Testis (tissue), 3 donors: Measurements from ENCODE around the gene GRK4. TPM values are rescaled to one million over a fixed set of nuclear protein-coding genes. Genes with fewer than 3 reads are reported as not detected.

Source experiments
- DNase-seq: peaks from one replicate; pipeline ENCODE4 v3.0.0-alpha.2; 2019
- H3K27ac ChIP-seq, 2 donors: fragments of 200-600 bp; sonication (generic); one replicate each; pipeline ENCODE4 v1.5.1; 2019
- H3K27me3 ChIP-seq: fragments of 200-600 bp; sonication (generic); one replicate; pipeline ENCODE4 v1.5.1; 2019
- H3K36me3 ChIP-seq: fragments of 200-600 bp; sonication (generic); one replicate; pipeline ENCODE4 v1.5.1; 2017; ENCODE audit warnings: low read depth; ENCODE audit errors: missing control alignments
- H3K4me1 ChIP-seq: fragments of 200-600 bp; sonication (generic); one replicate; pipeline ENCODE4 v1.5.1; 2019
- H3K4me3 ChIP-seq, 2 donors: fragments of 200-600 bp; sonication (generic); one replicate each; pipeline ENCODE4 v1.5.1; 2017 to 2019
- H3K9me3 ChIP-seq: fragments of 200-600 bp; sonication (generic); one replicate; pipeline ENCODE4 v1.5.1; 2017
- POLR2A ChIP-seq: fragments of 450-650 bp; IDR thresholded peaks from one replicate; pipeline ENCODE4 v1.6.1; 2017; ENCODE audit warnings: antibody characterized with exemption, mild to moderate bottlenecking, moderate library complexity
- WGBS, 2 donors: methylation state at CpG; one replicate each; pipeline ENCODE4 v1.1.5; 2018; 5-methylcytosine and 5-hydroxymethylcytosine counted together
- intact Hi-C: fragments of 100-400 bp; cut with DNase I; formaldehyde crosslinking; loops from one replicate; pipeline ENCODE4 v1.15.1; 2023; ENCODE audit warnings: low total_unique reads
- polyA plus RNA-seq: library from polyadenylated mRNA; stranded (reverse); fragments of 350-450 nt; fragmentation: Illumina TruSeq; extraction: RNeasy Lipid Tissue Mini Kit (QIAGEN cat#74804); gene quantifications from one replicate; pipeline ENCODE4 v1.2.3, GENCODE V29; 2014; ENCODE audit warnings: low read depth, low replicate concordance; ENCODE audit not compliant: insufficient read depth
- total RNA-seq, 2 donors: library from RNA; depleted of rRNA; stranded (reverse); fragments of >200 nt; gene quantifications; one replicate each; pipeline ENCODE4 v1.2.3, GENCODE V29; 2016
- TF ChIP-seq, protein P1 (sequence below), 3 experiments: fragments of 450-650 bp in 2 of 3; fragments of 200-600 bp in 1 of 3; sonication (generic) in 1 of 3; IDR thresholded peaks; one replicate each; pipeline ENCODE4 v1.5.1; 2016 to 2019; ENCODE audit warnings: antibody characterized with exemption in 3 of 3, mild to moderate bottlenecking in 2 of 3, moderate library complexity in 1 of 3

Gene GRK4
- total and polyA plus RNA-seq, 3 donors from 2014 or later = 33.8 to 106 (median 73.0) TPM

DNA sequence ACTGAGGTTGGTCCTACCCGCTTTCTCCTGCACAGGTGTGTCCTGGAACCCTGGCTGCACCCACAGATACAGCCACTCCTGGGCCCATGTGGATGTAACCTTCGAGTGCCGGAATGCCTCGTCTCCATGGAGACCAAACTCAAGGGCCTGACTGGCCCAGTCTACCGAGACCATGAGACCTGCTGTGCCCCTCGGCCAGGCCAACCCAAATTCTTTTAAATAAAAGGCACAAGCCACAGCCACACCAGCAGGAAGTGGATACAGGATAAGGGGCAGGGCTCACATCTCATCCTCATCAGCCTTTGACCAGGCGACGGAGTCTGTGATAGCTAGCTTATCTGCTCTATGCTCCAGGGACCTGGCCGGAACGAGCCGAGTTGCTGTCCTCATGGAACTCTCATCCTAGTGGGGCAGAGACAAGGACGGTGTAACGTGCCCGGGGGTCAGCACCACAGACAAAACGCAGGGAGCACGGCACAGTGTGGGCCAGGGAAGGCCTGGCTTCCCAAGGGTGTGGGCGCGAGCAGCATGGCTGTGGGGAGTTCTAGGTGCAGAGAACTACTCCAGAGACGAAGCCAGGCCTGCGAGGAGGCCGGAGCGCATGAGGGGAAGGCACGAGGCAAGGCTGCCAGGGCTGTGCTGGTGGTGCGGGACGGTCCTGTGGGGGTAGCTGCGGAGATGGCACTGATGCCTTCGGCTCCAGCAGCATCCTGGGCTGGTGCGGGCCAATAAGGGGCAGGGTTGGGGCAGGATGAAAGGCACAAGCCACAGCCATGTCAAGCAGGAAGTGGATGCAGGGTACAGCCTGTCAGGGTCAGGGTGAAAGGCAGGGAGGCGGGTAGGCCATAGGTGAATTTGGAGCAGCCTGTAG, 22.9 kb upstream of the GRK4 start:
- no peaks in the 10 kb centered on the region for H3K27me3 ChIP-seq
- H3K27ac ChIP-seq = no peak overlapping the region
- no peaks in the 10 kb centered on the region for H3K9me3 ChIP-seq
- peaks cover 12% of the 10 kb centered on the region for H3K4me1 ChIP-seq
- whole genome bisulfite sequencing, 2 donors = 89 to 91% methylated on average over 14 to 29 of the region's 29 CpGs
- intact Hi-C loops = no loop called here
- H3K36me3 ChIP-seq = no peaks in the 10 kb centered on the region
- H3K4me3 ChIP-seq = no peak overlapping the region
- peak; percentile 13 for DNase-seq
- TF ChIP-seq, protein P1, sequence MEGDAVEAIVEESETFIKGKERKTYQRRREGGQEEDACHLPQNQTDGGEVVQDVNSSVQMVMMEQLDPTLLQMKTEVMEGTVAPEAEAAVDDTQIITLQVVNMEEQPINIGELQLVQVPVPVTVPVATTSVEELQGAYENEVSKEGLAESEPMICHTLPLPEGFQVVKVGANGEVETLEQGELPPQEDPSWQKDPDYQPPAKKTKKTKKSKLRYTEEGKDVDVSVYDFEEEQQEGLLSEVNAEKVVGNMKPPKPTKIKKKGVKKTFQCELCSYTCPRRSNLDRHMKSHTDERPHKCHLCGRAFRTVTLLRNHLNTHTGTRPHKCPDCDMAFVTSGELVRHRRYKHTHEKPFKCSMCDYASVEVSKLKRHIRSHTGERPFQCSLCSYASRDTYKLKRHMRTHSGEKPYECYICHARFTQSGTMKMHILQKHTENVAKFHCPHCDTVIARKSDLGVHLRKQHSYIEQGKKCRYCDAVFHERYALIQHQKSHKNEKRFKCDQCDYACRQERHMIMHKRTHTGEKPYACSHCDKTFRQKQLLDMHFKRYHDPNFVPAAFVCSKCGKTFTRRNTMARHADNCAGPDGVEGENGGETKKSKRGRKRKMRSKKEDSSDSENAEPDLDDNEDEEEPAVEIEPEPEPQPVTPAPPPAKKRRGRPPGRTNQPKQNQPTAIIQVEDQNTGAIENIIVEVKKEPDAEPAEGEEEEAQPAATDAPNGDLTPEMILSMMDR (IDR thresholded peaks at IDR 0.05) = no peak
- TF ChIP-seq POLR2A = no peak

DNA sequence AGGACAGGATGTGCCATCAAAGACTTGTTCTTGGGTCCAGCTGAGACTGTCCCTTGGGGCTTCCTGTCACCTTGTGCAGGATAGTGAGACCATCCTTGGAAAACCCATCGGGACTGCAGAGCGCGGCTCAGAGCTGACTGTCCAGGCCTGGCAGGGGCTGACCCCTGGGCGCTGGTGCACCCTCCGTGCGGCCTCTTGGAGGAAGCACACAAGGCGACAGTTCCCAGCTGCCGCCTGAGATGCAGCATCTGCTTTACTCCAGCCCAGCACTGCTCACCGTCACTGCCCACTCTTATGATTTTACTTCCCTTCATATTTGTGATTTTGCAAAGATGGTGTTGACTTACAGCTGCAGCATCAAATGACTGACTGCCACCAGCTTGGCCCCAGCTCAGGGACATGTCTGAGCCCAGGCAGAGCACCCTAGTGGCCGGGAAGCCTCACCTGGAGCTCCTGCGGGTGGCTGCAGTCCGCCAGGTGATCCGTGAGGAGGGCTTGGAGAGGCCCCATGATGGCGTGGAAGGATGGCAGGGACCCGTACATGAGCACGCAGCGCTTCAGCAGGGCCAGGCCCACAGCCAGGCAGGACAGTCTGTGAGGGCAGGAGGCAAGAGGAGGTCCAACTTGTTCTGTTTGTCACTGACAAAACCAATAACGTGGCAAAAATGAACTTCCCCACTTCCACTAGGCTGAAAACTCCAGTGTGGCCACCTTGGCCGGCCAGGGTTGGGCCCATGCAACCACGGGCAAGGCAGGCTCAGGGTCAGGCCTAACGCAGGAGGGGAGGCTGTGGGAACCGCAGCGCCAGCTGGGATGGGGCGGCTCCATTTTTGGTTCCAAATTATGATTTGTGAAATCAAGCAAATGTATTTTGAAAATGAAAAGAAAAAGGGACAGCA, 22.0 kb upstream of the GRK4 start:
- Histone ChIP-seq H3K27ac (no peak overlapping the region), H3K9me3 (no peaks in the 10 kb centered on the region), H3K4me1 (peaks cover 12% of the 10 kb centered on the region), H3K36me3 (no peaks in the 10 kb centered on the region), H3K4me3 (no peak overlapping the region), H3K27me3 (no peaks in the 10 kb centered on the region)
- TF ChIP-seq POLR2A = no peak
- TF ChIP-seq, protein P1 (IDR thresholded peaks at IDR 0.05) = no peak
- intact Hi-C loops = no loop called here
- peak; percentile 12 for DNase-seq
- 89 to 95% methylated on average over 19 to 24 of the region's 24 CpGs for WGBS, 2 donors

DNA sequence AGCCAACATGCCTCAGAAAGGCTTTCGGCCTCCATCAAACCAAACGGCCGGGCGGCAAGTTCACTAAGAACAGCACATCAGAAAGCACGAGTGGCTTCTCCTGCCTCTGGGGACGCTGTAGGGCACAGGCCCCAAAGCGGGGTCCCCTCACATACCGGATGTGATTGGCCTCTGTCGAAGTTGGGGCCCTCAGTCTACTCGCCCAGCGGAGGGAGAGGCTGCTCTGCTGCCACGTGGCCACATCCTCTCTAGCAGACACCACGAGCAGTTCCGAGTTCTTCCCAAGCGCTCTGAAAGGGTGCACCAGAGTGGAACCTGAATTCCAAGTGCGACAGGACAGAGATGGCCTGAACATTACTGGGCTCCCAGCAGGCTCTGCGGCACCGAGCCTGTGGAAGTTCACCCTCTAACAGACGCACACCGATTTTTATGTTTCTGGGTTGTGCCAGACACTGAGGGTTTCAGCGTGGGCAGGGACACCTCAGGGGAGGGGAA, 21.3 kb upstream of the GRK4 start:
- H3K27ac ChIP-seq = no peak overlapping the region
- no peak overlapping the region for H3K4me3 ChIP-seq
- 87% methylated on average over 9 to 21 of the region's 21 CpGs for WGBS, 2 donors
- no peaks in the 10 kb centered on the region for H3K9me3 ChIP-seq
- no peaks in the 10 kb centered on the region for H3K27me3 ChIP-seq
- peaks cover 12% of the 10 kb centered on the region for H3K4me1 ChIP-seq
- H3K36me3 ChIP-seq = no peaks in the 10 kb centered on the region
- intact Hi-C loops = no loop called here
- TF ChIP-seq, protein P1 (IDR thresholded peaks at IDR 0.05) = no peak
- no peak for TF ChIP-seq POLR2A
- DNase-seq = peak; percentile 11

DNA sequence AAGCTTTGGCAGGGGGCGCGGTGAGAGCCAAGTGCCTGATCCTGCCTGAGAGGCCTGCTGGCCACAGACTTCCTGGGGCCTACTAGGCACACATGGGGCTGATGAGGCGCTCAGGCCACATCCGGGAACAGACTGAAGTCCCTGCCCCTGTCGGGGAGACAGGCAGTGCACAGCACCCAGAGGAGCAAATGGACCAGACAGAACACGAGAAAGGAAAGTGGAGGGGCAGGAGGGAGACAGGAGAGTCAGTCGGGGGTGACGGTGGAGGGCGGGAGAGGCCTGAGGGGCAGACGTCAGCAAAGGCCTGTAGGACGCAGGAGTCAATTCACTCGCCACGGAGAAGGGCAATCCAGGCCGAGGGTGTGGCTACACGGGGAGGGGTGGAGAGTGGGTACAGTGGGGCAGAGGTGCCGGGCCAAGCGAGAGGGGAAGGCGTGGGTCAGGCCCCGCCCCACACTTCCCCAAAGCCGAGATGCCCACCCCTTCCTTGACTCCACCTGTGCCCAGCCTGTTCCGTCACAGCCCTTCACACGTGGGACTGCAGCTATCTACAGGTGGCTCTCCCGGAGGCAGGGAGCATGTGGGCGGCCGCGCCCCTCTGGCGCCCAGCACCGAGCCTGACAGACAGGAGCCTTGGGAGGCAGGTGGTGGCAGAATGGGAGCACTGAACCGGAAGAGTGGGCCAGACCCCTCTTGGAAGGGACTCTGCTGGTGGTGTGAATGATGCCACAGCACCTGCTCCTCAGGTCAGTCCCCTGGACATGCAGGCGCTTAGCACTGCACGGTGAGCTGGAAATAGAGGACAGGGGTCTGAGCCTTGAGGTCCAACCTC, 20.6 kb upstream of the GRK4 start:
- intact Hi-C loops = no loop called here
- Histone ChIP-seq H3K4me1 (peaks cover 6% of the 10 kb centered on the region), H3K9me3 (no peaks in the 10 kb centered on the region), H3K36me3 (no peaks in the 10 kb centered on the region), H3K27ac (no peak overlapping the region), H3K4me3 (no peak overlapping the region), H3K27me3 (no peaks in the 10 kb centered on the region)
- 83 to 86% methylated on average over 19 to 31 of the region's 31 CpGs for WGBS, 2 donors
- TF ChIP-seq, protein P1 (IDR thresholded peaks at IDR 0.05) = no peak
- no peak for TF ChIP-seq POLR2A
- DNase-seq = no peak
